Loucy (cell line): Measurements from ENCODE around the gene CEACAM8.
"Not testable (repeated sequence)": the region's sequence is repeated elsewhere in the genome, so short reads cannot be mapped to it uniquely, and the experiment has no call there.

ENCODE experiments used
- H2AFZ ChIP-seq: fragments of 200-600 bp; sonication (generic); 2 replicates; pipeline ENCODE4 v1.6.0; 2016; ENCODE audit warnings: antibody characterized with exemption, mild to moderate bottlenecking, low read length, moderate library complexity
- H3F3A ChIP-seq: fragments of 200-600 bp; 2 replicates; pipeline ENCODE4 v1.6.0; 2016; ENCODE audit warnings: antibody characterized with exemption, low read depth, mild to moderate bottlenecking
- H3K27me3 ChIP-seq: fragments of 200-600 bp; sonication (generic); 2 replicates; pipeline ENCODE4 v1.6.1; 2014; ENCODE audit warnings: low read length, mild to moderate bottlenecking; ENCODE audit not compliant: insufficient read depth, poor library complexity, severe bottlenecking
- H3K36me3 ChIP-seq: fragments of 200-600 bp; sonication (generic); 2 replicates; pipeline ENCODE4 v1.6.1; 2016; ENCODE audit warnings: low read length; ENCODE audit not compliant: insufficient read depth
- H3K4me1 ChIP-seq: fragments of 200-600 bp; sonication (generic); 2 replicates; pipeline ENCODE4 v1.5.1; 2014; ENCODE audit warnings: low read length, mild to moderate bottlenecking; ENCODE audit not compliant: insufficient read depth, poor library complexity, severe bottlenecking
- H3K4me2 ChIP-seq: fragments of 200-600 bp; sonication (generic); 2 replicates; pipeline ENCODE4 v1.6.0; 2014; ENCODE audit warnings: antibody characterized with exemption, low read length, low read depth, mild to moderate bottlenecking; ENCODE audit not compliant: poor library complexity, severe bottlenecking
- H3K4me3 ChIP-seq: fragments of 200-600 bp; sonication (generic); 2 replicates; pipeline ENCODE4 v1.5.1; 2014; ENCODE audit warnings: low read length, mild to moderate bottlenecking, mixed read lengths; ENCODE audit not compliant: poor library complexity, severe bottlenecking
- H3K79me2 ChIP-seq: fragments of 200-600 bp; sonication (generic); 2 replicates; pipeline ENCODE4 v1.6.1; 2014; ENCODE audit warnings: low read length; ENCODE audit not compliant: insufficient read depth
- H3K9ac ChIP-seq: fragments of 200-600 bp; sonication (generic); 2 replicates; pipeline ENCODE4 v1.6.0; 2014; ENCODE audit warnings: mild to moderate bottlenecking, low read depth, low read length, moderate library complexity; ENCODE audit not compliant: poor library complexity, severe bottlenecking
- H3K9me2 ChIP-seq: fragments of 200-600 bp; sonication (generic); replicated peaks from 2 replicates; pipeline ENCODE4 v1.6.1; 2016; ENCODE audit warnings: low read depth, low read length, mixed read lengths
- H3K9me3 ChIP-seq: fragments of 200-600 bp; sonication (generic); 2 replicates; pipeline ENCODE4 v1.6.1; 2014; ENCODE audit warnings: mild to moderate bottlenecking, antibody characterized with exemption, low read length, low read depth; ENCODE audit not compliant: insufficient read depth
- H4K20me1 ChIP-seq: fragments of 200-600 bp; sonication (generic); 2 replicates; pipeline ENCODE4 v1.6.0; 2014; ENCODE audit warnings: antibody characterized with exemption, low read length, mild to moderate bottlenecking; ENCODE audit not compliant: insufficient read depth, poor library complexity, severe bottlenecking
- EZH2phosphoT487 ChIP-seq: fragments of 200-600 bp; IDR thresholded peaks from 2 replicates; pipeline ENCODE4 v1.6.1; 2018; ENCODE audit warnings: antibody characterized with exemption, mild to moderate bottlenecking, moderate library complexity, borderline replicate concordance
- TF ChIP-seq, protein P1 (sequence below): fragments of 200-600 bp; sonication (generic); conservative IDR thresholded peaks from 2 replicates; pipeline ENCODE4 v1.5.1; 2014; ENCODE audit warnings: mild to moderate bottlenecking, antibody characterized with exemption, low read length

The CEACAM8 gene

DNA sequence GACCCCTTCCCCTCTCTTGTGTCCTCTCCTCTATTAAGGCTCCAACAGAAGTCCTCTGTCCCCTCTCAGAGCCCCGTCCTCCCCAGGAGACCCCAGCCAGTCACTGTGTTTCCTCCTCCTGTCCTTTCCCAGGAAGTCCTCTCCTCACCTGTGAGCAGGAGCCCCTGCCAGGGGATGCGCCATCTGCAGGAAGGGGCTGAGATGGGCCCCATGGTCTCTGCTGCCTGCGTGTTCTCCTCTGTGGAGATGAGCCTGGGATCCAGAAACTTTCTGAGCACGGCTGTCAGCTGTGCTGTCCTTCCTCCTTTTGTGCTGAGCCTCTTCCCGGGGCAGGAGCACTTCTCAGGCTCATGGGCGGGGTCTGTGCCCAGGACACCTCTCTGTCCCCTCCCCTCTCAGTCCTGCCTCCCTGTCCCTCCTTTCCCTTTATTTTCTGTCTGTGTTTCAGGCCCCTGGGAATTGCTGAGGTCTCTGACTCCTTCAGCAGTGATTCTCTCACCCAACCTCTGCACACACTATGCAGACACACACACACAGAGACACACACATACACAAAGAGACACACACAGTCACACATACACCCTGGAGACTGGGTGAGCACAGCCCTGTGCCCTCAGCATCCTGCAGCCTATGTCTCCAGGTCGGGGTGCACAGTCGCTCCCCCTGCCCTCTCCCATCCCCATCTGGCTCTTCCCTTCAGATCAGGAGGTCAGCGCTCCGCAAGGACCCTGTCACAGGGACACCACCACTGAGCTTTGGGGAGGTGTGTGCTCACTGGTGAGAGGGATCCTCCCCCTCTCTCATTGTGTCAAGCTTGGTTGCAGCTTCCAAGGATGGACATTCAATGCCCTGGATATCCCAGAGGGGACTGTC is at the start of gene CEACAM8:
TSS of gene CEACAM8 (minus strand) at position 308 of the 873 bp plus-strand sequence. CDS start at position 212, 96 bp downstream.
- H3K79me2 ChIP-seq, result no peaks in the 10 kb centered on the region
- no peak for TF ChIP-seq EZH2phosphoT487
- TF ChIP-seq, protein P1, sequence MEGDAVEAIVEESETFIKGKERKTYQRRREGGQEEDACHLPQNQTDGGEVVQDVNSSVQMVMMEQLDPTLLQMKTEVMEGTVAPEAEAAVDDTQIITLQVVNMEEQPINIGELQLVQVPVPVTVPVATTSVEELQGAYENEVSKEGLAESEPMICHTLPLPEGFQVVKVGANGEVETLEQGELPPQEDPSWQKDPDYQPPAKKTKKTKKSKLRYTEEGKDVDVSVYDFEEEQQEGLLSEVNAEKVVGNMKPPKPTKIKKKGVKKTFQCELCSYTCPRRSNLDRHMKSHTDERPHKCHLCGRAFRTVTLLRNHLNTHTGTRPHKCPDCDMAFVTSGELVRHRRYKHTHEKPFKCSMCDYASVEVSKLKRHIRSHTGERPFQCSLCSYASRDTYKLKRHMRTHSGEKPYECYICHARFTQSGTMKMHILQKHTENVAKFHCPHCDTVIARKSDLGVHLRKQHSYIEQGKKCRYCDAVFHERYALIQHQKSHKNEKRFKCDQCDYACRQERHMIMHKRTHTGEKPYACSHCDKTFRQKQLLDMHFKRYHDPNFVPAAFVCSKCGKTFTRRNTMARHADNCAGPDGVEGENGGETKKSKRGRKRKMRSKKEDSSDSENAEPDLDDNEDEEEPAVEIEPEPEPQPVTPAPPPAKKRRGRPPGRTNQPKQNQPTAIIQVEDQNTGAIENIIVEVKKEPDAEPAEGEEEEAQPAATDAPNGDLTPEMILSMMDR, result no peak
- no peaks in the 10 kb centered on the region for H3K9me2 ChIP-seq
- no peaks in the 10 kb centered on the region for H3K36me3 ChIP-seq
- no peak within 1 kb of the TSS for H3K9ac ChIP-seq
- no peak within 1 kb of the TSS for H3K4me2 ChIP-seq
- no peaks in the 10 kb centered on the region for H3K4me1 ChIP-seq
- H2AFZ ChIP-seq, result no peak within 1 kb of the TSS
- H3K9me3 ChIP-seq, result no peaks in the 10 kb centered on the region
- H4K20me1 ChIP-seq, result no peaks in the 10 kb centered on the region
- H3K4me3 ChIP-seq, result no peak within 1 kb of the TSS
- H3K27me3 ChIP-seq, result no peaks in the 10 kb centered on the region
- H3F3A ChIP-seq, result no peaks in the 10 kb centered on the region

DNA sequence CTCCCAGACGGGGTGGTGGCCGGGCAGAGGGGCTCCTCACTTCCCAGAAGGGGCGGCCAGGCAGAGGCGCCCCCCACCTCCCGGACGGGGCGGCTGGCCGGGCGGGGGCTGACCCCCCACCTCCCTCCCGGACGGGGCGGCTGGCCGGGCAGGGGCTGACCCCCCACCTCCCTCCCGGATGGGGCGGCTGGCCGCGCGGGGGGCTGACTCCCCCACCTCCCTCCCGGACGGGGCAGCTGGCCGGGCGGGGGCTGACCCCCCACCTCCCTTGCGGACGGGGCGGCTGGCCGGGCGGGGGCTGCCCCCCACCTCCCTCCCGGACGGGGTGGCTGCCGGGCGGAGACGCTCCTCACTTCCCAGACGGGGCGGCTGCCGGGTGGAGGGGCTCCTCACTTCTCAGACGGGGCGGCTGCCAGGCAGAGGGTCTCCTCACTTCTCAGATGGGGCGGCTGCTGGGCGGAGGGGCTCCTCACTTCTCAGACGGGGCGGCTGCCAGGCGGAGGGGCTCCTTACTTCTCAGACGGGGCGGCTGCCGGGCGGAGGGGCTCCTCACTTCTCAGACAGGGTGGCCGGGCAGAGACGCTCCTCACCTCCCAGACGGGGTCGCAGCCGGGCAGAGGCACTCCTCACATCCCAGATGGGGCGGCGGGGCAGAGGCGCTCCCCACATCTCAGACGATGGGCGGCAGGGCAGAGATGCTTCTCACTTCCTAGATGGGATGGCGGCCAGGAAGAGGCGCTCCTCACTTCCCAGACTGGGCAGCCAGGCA is 44.8 kb upstream of the CEACAM8 start:
- not testable (repeated sequence) for H3K9ac ChIP-seq, H2AFZ ChIP-seq, H3K79me2 ChIP-seq, H3F3A ChIP-seq, H4K20me1 ChIP-seq, H3K4me2 ChIP-seq, H3K4me1 ChIP-seq, H3K9me2 ChIP-seq, H3K36me3 ChIP-seq, H3K4me3 ChIP-seq, H3K27me3 ChIP-seq, H3K9me3 ChIP-seq

DNA sequence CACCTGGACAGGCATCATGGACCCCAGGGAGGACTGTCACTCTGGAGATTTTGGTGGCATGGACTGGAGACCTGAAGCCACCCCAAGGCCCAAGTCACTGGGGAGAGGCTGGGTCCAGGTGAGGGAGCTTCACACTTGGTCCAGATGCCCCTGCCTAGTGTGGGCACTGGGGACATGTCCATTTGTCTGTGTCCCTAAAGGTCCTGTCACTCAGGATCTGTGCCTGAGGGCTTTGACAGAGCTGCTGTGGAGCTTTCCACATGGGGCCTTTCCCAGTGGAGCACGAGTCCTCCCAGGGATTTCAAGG is 40.5 kb upstream of the CEACAM8 start:
- H3K4me1 ChIP-seq, result no peaks in the 10 kb centered on the region
- no peaks in the 10 kb centered on the region for H3F3A ChIP-seq
- H3K9ac ChIP-seq, result no peak overlapping the region
- H3K79me2 ChIP-seq, result no peaks in the 10 kb centered on the region
- H3K36me3 ChIP-seq, result no peaks in the 10 kb centered on the region
- no peak overlapping the region for H3K4me3 ChIP-seq
- no peak overlapping the region for H3K4me2 ChIP-seq
- H3K27me3 ChIP-seq, result no peaks in the 10 kb centered on the region
- H2AFZ ChIP-seq, result no peak overlapping the region; the same call in 1 of the 2 replicates
- no peaks in the 10 kb centered on the region for H3K9me2 ChIP-seq
- H4K20me1 ChIP-seq, result no peaks in the 10 kb centered on the region
- no peak for TF ChIP-seq EZH2phosphoT487
- TF ChIP-seq, protein P1, result no peak
- no peaks in the 10 kb centered on the region for H3K9me3 ChIP-seq
